ENCODE results near the gene GBP6.
"Not testable (repeated sequence)": the region's sequence is repeated elsewhere in the genome, so short reads cannot be mapped to it uniquely, and the experiment has no call there.

Gene GBP6, protein sequence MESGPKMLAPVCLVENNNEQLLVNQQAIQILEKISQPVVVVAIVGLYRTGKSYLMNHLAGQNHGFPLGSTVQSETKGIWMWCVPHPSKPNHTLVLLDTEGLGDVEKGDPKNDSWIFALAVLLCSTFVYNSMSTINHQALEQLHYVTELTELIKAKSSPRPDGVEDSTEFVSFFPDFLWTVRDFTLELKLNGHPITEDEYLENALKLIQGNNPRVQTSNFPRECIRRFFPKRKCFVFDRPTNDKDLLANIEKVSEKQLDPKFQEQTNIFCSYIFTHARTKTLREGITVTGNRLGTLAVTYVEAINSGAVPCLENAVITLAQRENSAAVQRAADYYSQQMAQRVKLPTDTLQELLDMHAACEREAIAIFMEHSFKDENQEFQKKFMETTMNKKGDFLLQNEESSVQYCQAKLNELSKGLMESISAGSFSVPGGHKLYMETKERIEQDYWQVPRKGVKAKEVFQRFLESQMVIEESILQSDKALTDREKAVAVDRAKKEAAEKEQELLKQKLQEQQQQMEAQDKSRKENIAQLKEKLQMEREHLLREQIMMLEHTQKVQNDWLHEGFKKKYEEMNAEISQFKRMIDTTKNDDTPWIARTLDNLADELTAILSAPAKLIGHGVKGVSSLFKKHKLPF

GRCh38 chr1:89363638-89364536, at the start of gene GBP6:
TSS of gene GBP6 (plus strand) at chr1:89364059. CDS start at chr1:89368552, 4,493 bp downstream.
- no peak for DNase-seq (ENCODE audit: low spot score in 2 of 2)
- Mint-ChIP-seq H3K27ac (peak within 1 kb of the TSS; percentile 49), H3K36me3 (no peaks in the 10 kb centered on the region)

GRCh38 chr1:89322402-89322801, 41.5 kb upstream of the GBP6 start:
- ATAC-seq (no peak), DNase-seq (ENCODE audit: low spot score in 2 of 2) (no peak)
- Mint-ChIP-seq H3K4me1 (peaks cover 6% of the 10 kb centered on the region), H3K4me3 (no peak overlapping the region), H3K36me3 (no peaks in the 10 kb centered on the region), H3K27ac (no peak overlapping the region), H3K9me3 (peaks cover 17% of the 10 kb centered on the region)

More at GRCh38 chr1:89363638-89364536, at the start of gene GBP6:
- peak; percentile 90 for ATAC-seq
- peaks cover 18% of the 10 kb centered on the region for H3K4me1 Mint-ChIP-seq
- no peaks in the 10 kb centered on the region for H3K9me3 Mint-ChIP-seq
- peak within 1 kb of the TSS; percentile 37 for H3K4me3 Mint-ChIP-seq

DNA sequence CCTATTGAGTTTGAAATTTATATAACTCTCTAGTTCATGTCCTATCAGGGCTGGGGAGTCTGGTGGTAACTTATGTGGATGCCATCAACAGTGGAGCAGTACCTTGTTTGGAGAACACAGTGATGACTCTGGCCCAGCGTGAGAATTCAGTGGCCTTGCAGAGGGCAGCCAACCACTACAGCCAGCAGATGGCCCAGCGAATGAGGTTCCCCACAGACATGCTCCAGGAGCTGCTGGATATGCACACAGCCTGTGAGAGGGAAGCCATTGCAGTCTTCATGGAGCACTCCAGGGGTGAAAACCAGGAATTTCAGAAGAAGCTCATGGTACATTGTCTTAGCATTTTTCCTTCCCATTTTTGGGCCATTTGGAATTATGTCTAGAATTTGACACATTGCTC, 32.0 kb upstream of the GBP6 start:
- no peak overlapping the region for H3K27ac Mint-ChIP-seq
- no peak for ATAC-seq
- DNase-seq (ENCODE audit: low spot score in 2 of 2): no peak
- H3K36me3 Mint-ChIP-seq: no peaks in the 10 kb centered on the region
- no peaks in the 10 kb centered on the region for H3K4me1 Mint-ChIP-seq
- H3K4me3 Mint-ChIP-seq: no peak overlapping the region
- peaks cover 2% of the 10 kb centered on the region for H3K9me3 Mint-ChIP-seq

- no peak for DNase-seq (ENCODE audit: low spot score in 2 of 2)
- Mint-ChIP-seq H3K36me3 (no peaks in the 10 kb centered on the region), H3K4me1 (no peaks in the 10 kb centered on the region), H3K27ac (no peak overlapping the region), H3K9me3 (peaks cover 2% of the 10 kb centered on the region), H3K4me3 (no peak overlapping the region)
- ATAC-seq: no peak
Measured at GRCh38 chr1:89332461-89332860, 31.4 kb upstream of the GBP6 start.

DNA sequence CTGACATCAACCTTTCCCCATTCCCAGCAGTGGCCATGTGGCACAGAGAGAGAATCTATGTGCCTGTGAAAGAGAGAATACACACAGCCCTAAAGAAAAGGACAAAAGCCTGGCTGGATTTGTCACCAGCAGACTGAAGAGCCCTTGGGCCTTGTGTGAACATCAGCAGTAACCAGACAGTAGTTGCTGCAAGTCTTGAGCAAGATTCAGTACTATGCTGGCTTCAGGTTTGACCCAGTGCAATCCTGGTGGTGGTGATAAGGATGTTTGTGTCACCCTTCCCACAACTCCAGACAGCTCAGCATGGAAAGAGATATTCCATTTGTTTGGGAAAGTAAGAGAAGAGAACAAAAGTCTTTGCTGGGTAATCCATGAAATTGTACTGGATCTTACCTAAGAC, 28.4 kb upstream of the GBP6 start:
- H3K27ac Mint-ChIP-seq: no peak overlapping the region
- H3K4me1 Mint-ChIP-seq: no peaks in the 10 kb centered on the region
- H3K9me3 Mint-ChIP-seq: no peaks in the 10 kb centered on the region
- DNase-seq (ENCODE audit: low spot score in 2 of 2) (no peak), ATAC-seq (no peak)
- H3K4me3 Mint-ChIP-seq: no peak overlapping the region
- no peaks in the 10 kb centered on the region for H3K36me3 Mint-ChIP-seq

DNA sequence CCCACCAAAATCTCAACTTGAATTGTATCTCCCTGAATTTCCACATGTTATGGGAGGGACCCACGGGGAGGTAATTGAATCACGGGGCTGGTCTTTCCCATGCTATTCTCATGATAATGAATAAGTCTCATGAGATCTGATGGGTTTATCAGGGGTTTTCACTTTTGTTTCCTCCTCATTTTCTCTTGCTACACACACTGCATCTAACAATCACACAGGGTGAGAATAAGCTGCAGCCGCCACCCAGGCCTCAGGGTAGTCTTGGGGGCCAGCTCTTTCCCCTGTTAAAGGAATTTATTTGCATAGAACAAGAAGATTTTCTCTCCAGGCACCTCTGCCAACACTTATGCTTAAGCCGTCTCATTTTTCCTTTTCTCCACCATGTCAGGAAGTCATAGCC, 26.0 kb upstream of the GBP6 start:
- Mint-ChIP-seq H3K4me3 (no peak overlapping the region), H3K4me1 (no peaks in the 10 kb centered on the region), H3K27ac (no peak overlapping the region), H3K9me3 (no peaks in the 10 kb centered on the region), H3K36me3 (no peaks in the 10 kb centered on the region)
- ATAC-seq (no peak), DNase-seq (ENCODE audit: low spot score in 2 of 2) (no peak)

DNA sequence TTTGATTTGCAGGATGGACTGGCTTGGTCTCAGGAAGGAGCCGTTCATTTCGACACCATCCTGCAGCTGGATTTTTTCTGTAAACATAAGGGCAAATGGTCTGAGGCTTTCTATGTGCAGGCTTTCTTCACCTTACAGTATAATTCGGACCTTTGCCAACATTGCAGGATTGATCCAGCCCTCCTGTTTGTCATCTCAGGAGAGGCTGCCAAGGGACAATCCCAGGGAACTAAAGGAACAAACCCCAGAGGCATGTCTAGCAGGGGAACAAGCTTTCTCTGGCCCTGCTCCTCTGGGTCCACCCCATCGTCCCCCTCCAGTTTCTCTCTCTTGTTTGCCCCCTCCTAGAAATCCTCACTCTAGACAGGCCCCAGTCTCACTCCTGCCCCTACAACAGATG, 24.8 kb upstream of the GBP6 start:
- Mint-ChIP-seq H3K4me3 (no peak overlapping the region), H3K27ac (no peak overlapping the region), H3K36me3 (no peaks in the 10 kb centered on the region), H3K4me1 (no peaks in the 10 kb centered on the region), H3K9me3 (no peaks in the 10 kb centered on the region)
- DNase-seq (ENCODE audit: low spot score in 2 of 2) (no peak), ATAC-seq (no peak)

- H3K27ac Mint-ChIP-seq; ATAC-seq; H3K9me3 Mint-ChIP-seq; H3K36me3 Mint-ChIP-seq; DNase-seq (ENCODE audit: low spot score in 2 of 2); H3K4me1 Mint-ChIP-seq; H3K4me3 Mint-ChIP-seq: not testable (repeated sequence)
Measured at GRCh38 chr1:89345479-89345878, 18.4 kb upstream of the GBP6 start.

GRCh38 chr1:89347296-89347695, 16.6 kb upstream of the GBP6 start:
- H3K36me3 Mint-ChIP-seq: no peaks in the 10 kb centered on the region
- no peak overlapping the region for H3K27ac Mint-ChIP-seq
- no peak overlapping the region for H3K4me3 Mint-ChIP-seq
- H3K4me1 Mint-ChIP-seq: peaks cover 8% of the 10 kb centered on the region
- ATAC-seq: no peak
- no peak for DNase-seq (ENCODE audit: low spot score in 2 of 2)
- H3K9me3 Mint-ChIP-seq: no peaks in the 10 kb centered on the region

DNA sequence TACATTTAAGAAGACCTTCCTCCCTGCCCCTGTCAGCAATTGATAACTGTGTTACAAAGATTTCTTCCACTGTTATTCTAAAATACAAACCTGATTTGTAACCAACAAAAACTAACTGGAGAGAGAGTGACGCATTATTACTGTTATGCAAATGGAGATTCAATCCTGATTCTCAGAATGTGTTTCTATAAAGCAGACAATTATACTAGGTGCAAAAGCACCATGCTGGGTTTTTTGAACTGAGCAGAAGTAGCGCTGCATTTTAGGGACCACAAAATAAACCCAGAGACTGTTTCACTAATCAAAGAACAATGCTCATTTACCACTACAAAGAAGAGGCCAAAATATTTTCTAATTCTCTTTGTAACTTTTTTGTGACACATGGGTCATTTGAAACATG, 13.6 kb upstream of the GBP6 start:
- Mint-ChIP-seq H3K36me3 (no peaks in the 10 kb centered on the region), H3K4me1 (peaks cover 19% of the 10 kb centered on the region), H3K27ac (peak overlapping the region; percentile 21), H3K4me3 (no peak overlapping the region), H3K9me3 (no peaks in the 10 kb centered on the region)
- ATAC-seq (no peak), DNase-seq (ENCODE audit: low spot score in 2 of 2) (no peak)

GRCh38 chr1:89351597-89352311, 12.1 kb upstream of the GBP6 start:
- DNase-seq (ENCODE audit: low spot score in 2 of 2) (no peak), ATAC-seq (peak; percentile 52)
- H3K4me1 Mint-ChIP-seq: peaks cover 25% of the 10 kb centered on the region
- H3K36me3 Mint-ChIP-seq: no peaks in the 10 kb centered on the region
- H3K27ac Mint-ChIP-seq: no peak overlapping the region
- no peaks in the 10 kb centered on the region for H3K9me3 Mint-ChIP-seq
- H3K4me3 Mint-ChIP-seq: no peak overlapping the region

- peaks cover 32% of the 10 kb centered on the region for H3K4me1 Mint-ChIP-seq
- peak; percentile 62 for ATAC-seq
- DNase-seq (ENCODE audit: low spot score in 2 of 2): no peak
- no peaks in the 10 kb centered on the region for H3K9me3 Mint-ChIP-seq
- H3K4me3 Mint-ChIP-seq: no peak overlapping the region
- no peak overlapping the region for H3K27ac Mint-ChIP-seq
- no peaks in the 10 kb centered on the region for H3K36me3 Mint-ChIP-seq
Measured at GRCh38 chr1:89352421-89352820, 11.4 kb upstream of the GBP6 start.

- H3K4me1 Mint-ChIP-seq: peaks cover 43% of the 10 kb centered on the region
- no peak overlapping the region for H3K4me3 Mint-ChIP-seq
- H3K36me3 Mint-ChIP-seq: no peaks in the 10 kb centered on the region
Measured at GRCh38 chr1:89354205-89354604, 9.7 kb upstream of the GBP6 start.

GRCh38 chr1:89355056-89355455, 8.8 kb upstream of the GBP6 start:
- DNase-seq (ENCODE audit: low spot score in 2 of 2) (no peak), ATAC-seq (no peak)
- Mint-ChIP-seq H3K36me3 (no peaks in the 10 kb centered on the region), H3K4me3 (no peak overlapping the region), H3K27ac (no peak overlapping the region), H3K4me1 (peaks cover 43% of the 10 kb centered on the region), H3K9me3 (no peaks in the 10 kb centered on the region)

More at GRCh38 chr1:89354205-89354604, 9.7 kb upstream of the GBP6 start:
- H3K27ac Mint-ChIP-seq: no peak overlapping the region
- H3K9me3 Mint-ChIP-seq: no peaks in the 10 kb centered on the region
- DNase-seq (ENCODE audit: low spot score in 2 of 2) (no peak), ATAC-seq (no peak)
